ENCODE data around the gene PARD3B.

GRCh38 chr2:204840504-204840903 lies 295.2 kb downstream of the PARD3B start:
- TF ChIP-seq POLR2AphosphoS5 (IDR thresholded peaks at IDR 0.05; ENCODE audit: low read depth, low read length): no peak
- no peak for TF ChIP-seq POLR2A (IDR thresholded peaks at IDR 0.05; ENCODE audit: low read depth, low read length)

All from GM12892 (cell line).